Measurements from ENCODE around the gene WDR11.

The WDR11 gene

GRCh38 chr10:120946497-120946896 is 95.3 kb downstream of the WDR11 start:
- no peak for DNase-seq

- peak; percentile 77 to 86 for DNase-seq
Measured at GRCh38 chr10:120948889-120949608, 97.9 kb downstream of the WDR11 start.

GRCh38 chr10:120949609-120950031 is 98.5 kb downstream of the WDR11 start:
- no peak for DNase-seq

- DNase-seq, result no peak
Measured at GRCh38 chr10:120950051-120950561, 98.9 kb downstream of the WDR11 start.

GRCh38 chr10:120951288-120951687 is 100.1 kb downstream of the WDR11 start:
- DNase-seq, result no peak

GRCh38 chr10:120953897-120954296 is 102.7 kb downstream of the WDR11 start:
- DNase-seq, result no peak

All from Kasumi-1 (cell line).